Erythroblast (primary cell): ENCODE data around the gene FOXN1.

Experiments used
- GATA1 ChIP-seq: IDR thresholded peaks from 2 replicates; pipeline ENCODE4 v1.6.1; 2011; ENCODE audit warnings: low read depth, mild to moderate bottlenecking, control low read depth, low read length, moderate library complexity
- POLR2A ChIP-seq: IDR thresholded peaks from 2 replicates; pipeline ENCODE4 v1.6.1; 2011; ENCODE audit warnings: mild to moderate bottlenecking, low read length

GRCh38 chr17:28547096-28547622, 41.0 kb downstream of the FOXN1 start:
- TF ChIP-seq GATA1: no peak
- TF ChIP-seq POLR2A: no peak
